Measurements from ENCODE around the gene DDX23. TPM values are rescaled to one million over a fixed set of nuclear protein-coding genes. Genes with fewer than 3 reads are reported as not detected.
A peak's percentile ranks its signal among the peaks of the same experiment; 100 is the strongest.

DDX23 gene
- total RNA-seq, 4 donors from 2014 or later, result 56.5 to 74.3 (median 66.9) TPM

- TF ChIP-seq POLR2A (IDR thresholded peaks at IDR 0.05), result no peak
- TF ChIP-seq, protein P1, sequence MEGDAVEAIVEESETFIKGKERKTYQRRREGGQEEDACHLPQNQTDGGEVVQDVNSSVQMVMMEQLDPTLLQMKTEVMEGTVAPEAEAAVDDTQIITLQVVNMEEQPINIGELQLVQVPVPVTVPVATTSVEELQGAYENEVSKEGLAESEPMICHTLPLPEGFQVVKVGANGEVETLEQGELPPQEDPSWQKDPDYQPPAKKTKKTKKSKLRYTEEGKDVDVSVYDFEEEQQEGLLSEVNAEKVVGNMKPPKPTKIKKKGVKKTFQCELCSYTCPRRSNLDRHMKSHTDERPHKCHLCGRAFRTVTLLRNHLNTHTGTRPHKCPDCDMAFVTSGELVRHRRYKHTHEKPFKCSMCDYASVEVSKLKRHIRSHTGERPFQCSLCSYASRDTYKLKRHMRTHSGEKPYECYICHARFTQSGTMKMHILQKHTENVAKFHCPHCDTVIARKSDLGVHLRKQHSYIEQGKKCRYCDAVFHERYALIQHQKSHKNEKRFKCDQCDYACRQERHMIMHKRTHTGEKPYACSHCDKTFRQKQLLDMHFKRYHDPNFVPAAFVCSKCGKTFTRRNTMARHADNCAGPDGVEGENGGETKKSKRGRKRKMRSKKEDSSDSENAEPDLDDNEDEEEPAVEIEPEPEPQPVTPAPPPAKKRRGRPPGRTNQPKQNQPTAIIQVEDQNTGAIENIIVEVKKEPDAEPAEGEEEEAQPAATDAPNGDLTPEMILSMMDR (IDR thresholded peaks at IDR 0.05), result no peak
- intact Hi-C loops (cut with DNase I; ENCODE audit: low total_unique reads), result no loop called here
- DNase-seq (ENCODE audit: low spot score in 2 of 2), result peak; percentile 84 to 95
- WGBS, 2 donors, result 0 to 1% methylated on average over 42 to 52 of the region's 54 CpGs
- peak overlapping the region; percentile 54 for H3K4me3 ChIP-seq (ENCODE audit: low read depth, poor library complexity, severe bottlenecking)
These were observed 36.5 kb downstream of the DDX23 start for GRCh38 chr12:48815126-48816110.

- WGBS, 2 donors, result 1 to 2% methylated on average over 21 to 60 of the region's 70 CpGs
- no peak for TF ChIP-seq POLR2A (IDR thresholded peaks at IDR 0.05)
- TF ChIP-seq, protein P1 (IDR thresholded peaks at IDR 0.05), result peak in 1 of 3 donors; percentile 85
- peak; percentile 73 to 97 for DNase-seq (ENCODE audit: low spot score in 2 of 2)
- peak overlapping the region; percentile 54 for H3K4me3 ChIP-seq (ENCODE audit: low read depth, poor library complexity, severe bottlenecking)
- intact Hi-C loops (cut with DNase I; ENCODE audit: low total_unique reads), result no loop called here
These were observed 37.5 kb downstream of the DDX23 start for GRCh38 chr12:48814262-48815125.

DNA sequence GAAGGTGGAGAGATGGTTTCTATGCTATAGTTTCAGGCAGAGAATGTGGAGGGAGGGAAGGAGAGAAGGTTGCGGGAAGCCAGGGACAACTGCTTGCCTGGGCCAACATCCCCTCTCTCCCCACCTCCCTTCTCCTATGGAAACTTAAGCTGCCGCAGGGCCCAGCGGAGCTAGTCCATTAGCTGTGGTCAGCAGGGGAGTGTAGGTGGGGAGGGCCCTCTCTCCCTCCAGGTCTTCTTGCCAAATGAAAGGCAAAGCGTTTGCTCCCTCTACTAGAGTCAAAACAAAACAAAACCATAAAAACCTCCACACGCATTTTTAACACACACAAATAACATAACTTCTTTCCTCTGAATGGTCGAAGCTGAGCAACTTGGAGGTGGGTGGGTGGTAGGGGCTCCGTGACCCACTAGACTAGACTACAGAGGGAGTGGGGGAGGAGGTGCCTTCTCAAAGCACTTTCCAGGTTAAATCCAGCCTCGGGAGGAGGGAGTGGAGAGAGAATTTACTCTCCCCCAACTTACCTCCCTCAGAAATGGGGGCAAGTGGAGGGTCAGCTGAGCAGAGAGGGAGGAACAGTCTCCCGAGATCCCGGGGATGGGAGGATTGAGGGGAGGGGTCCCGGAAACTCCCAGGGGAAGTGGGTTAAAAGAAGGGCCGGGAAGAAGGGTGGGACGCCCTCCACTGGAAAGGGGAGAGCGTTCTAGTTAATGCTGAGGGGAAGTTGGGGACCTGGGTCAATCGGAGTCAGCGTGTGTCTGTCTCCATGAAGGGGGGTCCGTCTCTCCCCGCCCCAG lies 38.3 kb downstream of the DDX23 start:
- TF ChIP-seq POLR2A (IDR thresholded peaks at IDR 0.05), result no peak
- TF ChIP-seq, protein P1 (IDR thresholded peaks at IDR 0.05), result no peak
- intact Hi-C loops (cut with DNase I; ENCODE audit: low total_unique reads), result no loop called here
- DNase-seq (ENCODE audit: low spot score in 2 of 2), result no peak
- 35 to 39% methylated on average over 17 to 18 of the region's 18 CpGs for WGBS, 2 donors
- H3K4me3 ChIP-seq (ENCODE audit: low read depth, poor library complexity, severe bottlenecking), result peak overlapping the region; percentile 54

DNA sequence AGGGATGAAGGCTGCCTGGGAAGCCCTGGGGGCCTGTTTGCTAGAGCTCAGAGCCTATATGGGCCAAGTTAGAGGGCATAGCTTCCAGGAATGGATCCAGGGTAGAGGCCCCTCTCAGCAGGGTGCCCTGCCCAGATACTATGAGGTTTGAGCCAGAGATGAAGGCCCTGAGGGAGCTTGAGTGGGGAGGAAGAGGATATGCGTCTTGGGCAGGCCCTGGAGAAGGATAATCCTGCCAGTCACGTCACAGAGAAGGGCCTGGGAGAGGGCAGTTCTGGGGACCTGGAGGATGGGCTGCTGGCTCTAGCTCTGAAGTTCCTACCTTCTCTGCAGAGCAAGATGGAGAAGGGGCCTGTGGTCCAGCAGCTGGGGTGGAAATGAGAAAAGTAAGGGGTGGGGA lies 39.6 kb downstream of the DDX23 start:
- intact Hi-C loops (cut with DNase I; ENCODE audit: low total_unique reads), result no loop called here
- H3K4me3 ChIP-seq (ENCODE audit: low read depth, poor library complexity, severe bottlenecking), result no peak overlapping the region
- TF ChIP-seq POLR2A (IDR thresholded peaks at IDR 0.05), result no peak
- TF ChIP-seq, protein P1 (IDR thresholded peaks at IDR 0.05), result no peak
- WGBS, 2 donors, result 25 to 56% methylated on average over 2 of the region's 2 CpGs
- DNase-seq (ENCODE audit: low spot score in 2 of 2), result no peak

DNA sequence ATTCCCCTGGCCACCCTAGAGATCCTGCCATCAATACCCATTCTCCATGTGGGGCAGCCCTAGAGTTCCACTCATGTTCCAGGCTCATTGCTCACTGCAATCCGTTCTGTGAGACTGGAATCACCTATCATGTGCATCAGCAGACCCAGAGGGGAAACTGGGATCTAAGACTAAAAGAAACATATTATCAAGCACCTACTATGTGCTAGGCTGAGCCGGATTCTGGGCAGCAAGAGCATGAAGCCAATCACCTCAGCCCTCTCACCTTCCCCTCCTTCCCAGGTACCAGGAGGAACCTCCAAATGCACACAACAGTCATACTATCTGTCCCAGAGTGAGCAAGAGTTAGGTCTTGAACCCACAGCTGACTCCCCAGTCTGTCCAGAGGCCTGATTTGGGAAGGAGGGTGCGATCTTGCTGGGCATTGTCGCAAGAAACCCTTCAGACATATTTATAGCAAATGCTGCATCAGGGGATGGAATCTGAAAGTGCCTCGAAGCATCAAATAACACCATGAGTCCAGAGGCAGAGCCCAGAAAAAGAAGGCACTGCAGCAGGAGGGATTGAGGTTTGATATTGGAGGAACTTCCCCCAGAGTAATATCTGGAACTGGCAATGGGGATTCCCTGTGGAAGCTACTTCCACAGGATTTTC lies 40.4 kb downstream of the DDX23 start:
- TF ChIP-seq POLR2A (IDR thresholded peaks at IDR 0.05), result no peak
- TF ChIP-seq, protein P1 (IDR thresholded peaks at IDR 0.05), result no peak
- intact Hi-C loops (cut with DNase I; ENCODE audit: low total_unique reads), result no loop called here
- WGBS, 2 donors, result 69 to 87% methylated on average over 5 of the region's 5 CpGs
- no peak overlapping the region for H3K4me3 ChIP-seq (ENCODE audit: low read depth, poor library complexity, severe bottlenecking)
- DNase-seq (ENCODE audit: low spot score in 2 of 2), result no peak
